Measurements from ENCODE around the gene OPN1LW.
A peak's percentile ranks its signal among the peaks of the same experiment; 100 is the strongest.
"Not testable (repeated sequence)": the region's sequence is repeated elsewhere in the genome, so short reads cannot be mapped to it uniquely, and the experiment has no call there.

The OPN1LW gene

DNA sequence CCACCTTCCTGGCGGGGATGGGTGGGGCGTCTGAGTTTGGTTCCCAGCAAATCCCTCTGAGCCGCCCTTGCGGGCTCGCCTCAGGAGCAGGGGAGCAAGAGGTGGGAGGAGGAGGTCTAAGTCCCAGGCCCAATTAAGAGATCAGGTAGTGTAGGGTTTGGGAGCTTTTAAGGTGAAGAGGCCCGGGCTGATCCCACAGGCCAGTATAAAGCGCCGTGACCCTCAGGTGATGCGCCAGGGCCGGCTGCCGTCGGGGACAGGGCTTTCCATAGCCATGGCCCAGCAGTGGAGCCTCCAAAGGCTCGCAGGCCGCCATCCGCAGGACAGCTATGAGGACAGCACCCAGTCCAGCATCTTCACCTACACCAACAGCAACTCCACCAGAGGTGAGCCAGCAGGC is at the start of gene OPN1LW:
Gene OPN1LW (plus strand): TSS at position 234 of the 400 bp plus-strand sequence. CDS start 41 bp downstream, at position 275.
- DNase-seq, result not testable (repeated sequence)

DNA sequence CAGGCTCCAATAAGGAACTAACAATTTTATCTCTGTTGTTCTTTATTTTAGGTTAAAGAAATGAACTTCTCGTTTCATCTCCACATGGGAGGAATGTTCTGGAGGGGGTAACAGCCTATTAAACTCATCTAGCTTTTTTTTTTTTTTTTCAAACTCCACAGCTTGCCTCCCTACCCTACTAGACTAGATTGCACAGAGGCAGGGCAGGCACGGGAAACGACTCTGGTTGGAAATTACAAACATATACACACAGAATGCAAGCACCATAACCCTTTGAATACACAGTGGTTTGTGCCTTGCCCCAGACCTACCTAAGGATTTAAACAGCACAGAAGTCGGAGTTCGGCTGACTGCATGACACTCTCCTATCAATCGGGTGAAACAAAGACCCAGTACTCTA is 49.2 kb upstream of the OPN1LW start:
- no peak for DNase-seq

DNA sequence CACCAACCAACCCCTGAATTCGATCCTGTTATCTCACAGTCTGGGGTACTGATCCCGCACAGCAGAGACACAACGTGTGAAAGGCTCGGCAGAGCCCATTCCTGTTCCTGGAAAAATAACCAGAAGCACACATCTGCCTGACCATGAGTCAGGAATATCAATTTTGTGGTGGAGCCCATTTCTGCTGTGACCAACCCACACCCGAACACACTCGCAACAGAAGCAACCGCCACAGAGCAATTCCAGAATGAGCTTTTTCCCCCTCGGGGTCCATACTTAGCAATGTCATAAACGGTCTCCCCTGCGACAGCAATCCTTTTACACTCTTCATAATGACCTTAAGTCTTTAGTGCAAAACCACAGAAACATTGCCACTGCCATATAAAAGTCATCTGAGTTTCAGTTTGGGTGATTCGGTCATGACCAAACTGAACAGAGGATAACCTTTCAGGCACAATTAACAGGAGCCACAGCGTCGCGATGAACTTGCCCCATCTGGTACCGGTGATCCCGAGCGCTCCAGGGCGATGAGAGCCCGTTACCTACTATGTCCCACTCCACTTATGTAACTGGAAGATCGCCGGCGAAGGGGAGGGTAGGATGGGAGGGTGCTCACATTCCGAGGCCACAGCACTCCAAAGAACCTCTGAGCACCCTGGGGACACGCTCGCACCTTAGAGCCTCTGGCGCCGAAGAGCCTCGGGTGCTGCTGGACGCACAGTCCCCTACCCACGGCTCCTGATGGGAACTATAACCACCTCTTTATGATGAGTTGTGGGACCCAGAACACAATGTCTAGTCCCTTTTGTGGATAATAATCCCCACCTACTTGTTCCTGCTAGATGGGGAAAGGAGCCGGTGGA is 47.7 kb upstream of the OPN1LW start:
- DNase-seq, result no peak

DNA sequence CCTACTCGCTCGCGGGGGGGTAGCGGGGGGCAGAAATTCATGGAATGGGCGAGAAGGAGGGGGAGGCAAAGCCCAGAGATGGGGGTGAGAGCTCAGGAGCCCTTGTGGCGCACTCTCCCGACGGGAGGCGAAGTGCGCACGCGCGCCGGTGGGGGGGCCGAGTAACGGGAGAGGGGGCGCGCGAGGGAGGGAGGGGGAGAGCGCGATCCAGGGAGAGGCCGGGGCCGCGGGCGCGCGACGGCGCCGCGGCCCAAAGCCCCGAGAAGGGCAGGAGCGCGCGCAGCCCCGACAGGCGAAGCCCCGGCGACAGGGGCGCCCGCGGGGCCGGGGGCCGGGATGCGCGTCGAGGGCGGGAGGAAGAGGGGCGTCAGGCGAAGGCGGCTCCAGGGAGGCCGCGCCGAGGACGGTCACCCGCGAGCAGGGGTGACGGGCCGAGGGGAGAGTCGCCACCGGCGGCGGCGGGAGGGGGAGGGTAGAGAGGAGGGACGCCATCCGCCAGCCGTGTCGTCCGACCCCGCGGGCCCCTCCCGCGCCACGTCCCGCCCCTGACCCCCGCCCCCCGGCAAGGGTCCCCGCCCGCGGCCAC is 46.9 kb upstream of the OPN1LW start:
- DNase-seq, result peak; percentile 20

DNA sequence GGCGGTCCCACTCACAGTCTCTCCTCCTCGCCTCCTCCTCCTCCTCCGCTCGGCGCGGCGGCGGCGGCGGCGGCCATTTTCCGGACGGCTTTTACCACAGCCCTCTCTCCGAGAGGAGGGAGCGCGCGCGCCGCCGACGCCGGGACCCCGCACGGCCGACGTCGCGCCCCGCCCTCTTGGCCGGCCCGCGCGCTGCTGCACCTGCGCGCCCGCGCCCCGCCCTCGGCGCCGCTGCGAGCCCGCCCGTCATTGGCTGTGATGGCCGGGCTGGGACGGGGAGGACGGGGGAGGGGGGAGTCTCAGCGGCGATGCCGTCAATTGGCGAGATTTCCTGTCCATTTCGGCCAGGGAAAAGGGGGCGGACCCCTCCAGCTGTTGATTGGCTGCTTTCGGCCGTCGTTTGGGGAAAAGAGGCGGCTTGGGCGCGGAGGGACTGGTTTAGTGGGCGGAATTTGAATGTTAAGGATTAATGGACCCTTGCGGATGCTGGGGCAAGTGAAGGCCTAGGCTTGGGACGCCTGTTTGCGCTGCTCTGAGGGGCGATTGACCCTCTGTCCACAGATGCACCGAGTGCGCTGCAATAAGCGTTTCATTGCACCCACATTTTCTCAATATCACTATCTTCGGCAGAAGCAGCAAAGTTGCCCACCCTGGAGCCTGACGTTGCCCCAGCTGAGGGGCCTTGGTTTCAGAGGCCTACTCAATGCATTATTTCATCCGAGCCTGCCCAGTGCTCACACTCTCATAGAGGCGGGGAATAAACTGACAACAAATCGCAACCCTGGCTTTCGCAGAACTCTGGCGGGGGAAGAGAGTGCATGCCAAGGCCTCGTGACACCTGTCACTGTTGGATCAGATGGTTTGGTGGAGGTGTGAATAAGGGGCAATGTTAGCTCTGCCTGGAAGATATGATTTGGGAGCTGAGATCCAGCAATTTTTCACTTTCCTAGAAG is 46.2 kb upstream of the OPN1LW start, which contains the start of gene MECP2:
Gene MECP2 (minus strand): TSS at position 129 of the 953 bp plus-strand sequence.
- DNase-seq, result peak; percentile 87

DNA sequence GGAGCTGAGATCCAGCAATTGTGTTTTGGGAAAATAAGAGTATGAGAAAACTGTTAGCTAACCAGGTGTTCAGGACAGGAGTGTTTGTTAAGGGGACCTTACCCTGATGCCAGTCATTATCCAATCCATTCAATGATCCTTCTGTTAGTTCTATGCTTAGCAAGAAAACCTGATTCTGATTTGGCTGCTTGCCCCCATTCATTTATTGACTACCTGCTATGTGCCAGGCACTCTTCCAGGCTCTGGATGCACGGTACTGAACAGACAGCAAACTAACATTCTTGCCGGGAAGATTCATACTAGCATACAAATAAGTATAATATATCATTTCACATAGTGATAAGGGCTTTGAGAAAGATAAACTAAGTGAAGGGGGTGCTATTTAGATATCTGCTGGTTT is 45.5 kb upstream of the OPN1LW start:
- peak; percentile 1 for DNase-seq

DNA sequence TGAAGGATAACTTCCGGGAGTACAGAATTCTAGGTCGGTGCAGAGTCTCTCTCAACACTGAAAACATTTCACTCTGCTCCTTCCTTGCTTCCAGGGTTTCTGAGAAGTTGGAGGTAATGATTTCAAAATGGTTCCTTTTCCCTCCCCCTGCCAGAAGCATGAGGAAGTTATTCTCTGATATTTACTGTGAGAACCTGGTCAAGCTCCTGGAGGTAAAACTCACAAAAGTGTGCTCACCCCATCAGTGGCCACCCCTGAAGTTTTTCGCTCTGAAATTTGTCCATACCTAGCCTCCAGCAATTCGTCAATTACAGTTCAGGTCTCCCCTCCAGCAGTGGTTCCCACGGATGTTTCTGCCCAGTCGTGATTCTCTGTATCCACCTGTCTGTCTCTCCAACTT is 30.3 kb upstream of the OPN1LW start:
- no peak for DNase-seq

DNA sequence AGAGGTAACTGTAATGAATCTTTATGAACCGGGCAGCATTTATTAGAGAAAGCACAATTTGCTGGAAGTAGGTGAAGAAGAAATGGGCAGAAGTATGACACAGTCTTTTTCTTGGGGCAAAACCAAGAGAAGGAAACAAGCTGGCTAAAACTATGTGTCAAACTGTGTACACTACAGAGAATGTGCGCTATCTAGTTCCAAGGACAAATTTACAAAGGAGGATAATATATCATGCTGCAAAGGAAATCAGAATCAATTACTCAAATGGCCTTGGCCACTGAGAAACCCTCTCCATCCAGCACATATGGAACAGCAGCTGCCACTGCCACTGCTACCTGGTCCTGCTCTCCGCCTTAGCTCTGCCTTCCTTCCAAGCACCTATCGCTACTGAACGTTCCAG is 29.4 kb upstream of the OPN1LW start:
- no peak for DNase-seq

DNA sequence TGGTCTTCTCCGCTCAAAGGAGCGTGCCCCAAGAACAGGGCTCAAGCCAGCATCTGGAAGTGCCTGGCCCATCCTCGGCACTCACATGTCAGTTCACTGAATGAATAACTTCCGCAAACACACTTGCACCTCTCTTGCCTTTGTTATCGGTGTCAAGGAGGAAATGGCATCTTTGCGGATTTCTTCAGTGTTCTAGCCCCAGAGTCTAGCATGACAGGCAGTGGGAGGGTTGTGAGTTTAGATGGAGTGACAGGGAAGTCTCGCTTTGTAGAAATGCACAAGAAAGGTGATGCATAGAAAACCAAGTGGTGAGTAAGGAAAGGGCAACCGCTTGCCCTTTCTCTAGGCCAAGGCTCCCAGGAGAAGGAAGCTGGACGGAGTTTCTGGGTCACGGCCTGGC is 29.0 kb upstream of the OPN1LW start:
- no peak for DNase-seq

DNA sequence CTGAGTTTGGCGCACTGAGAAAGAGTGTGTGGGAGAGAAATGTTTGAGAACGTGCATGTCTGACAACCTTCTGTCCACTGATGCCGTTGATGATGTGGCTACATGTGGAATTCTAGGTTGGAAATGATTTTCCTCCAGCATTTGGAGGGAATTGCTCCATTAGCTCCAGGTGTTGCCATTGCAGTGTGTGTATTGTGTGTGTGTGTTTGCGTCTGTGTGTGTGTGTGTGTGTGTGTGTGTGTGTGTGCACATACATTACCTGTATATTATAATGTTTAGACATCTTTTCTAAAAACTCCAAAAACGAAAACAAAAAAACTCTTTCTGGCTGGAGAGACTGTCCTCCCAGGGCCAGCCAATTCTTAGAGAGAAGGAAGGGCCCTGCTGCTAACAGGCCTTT is 28.3 kb upstream of the OPN1LW start:
- no peak for DNase-seq

DNA sequence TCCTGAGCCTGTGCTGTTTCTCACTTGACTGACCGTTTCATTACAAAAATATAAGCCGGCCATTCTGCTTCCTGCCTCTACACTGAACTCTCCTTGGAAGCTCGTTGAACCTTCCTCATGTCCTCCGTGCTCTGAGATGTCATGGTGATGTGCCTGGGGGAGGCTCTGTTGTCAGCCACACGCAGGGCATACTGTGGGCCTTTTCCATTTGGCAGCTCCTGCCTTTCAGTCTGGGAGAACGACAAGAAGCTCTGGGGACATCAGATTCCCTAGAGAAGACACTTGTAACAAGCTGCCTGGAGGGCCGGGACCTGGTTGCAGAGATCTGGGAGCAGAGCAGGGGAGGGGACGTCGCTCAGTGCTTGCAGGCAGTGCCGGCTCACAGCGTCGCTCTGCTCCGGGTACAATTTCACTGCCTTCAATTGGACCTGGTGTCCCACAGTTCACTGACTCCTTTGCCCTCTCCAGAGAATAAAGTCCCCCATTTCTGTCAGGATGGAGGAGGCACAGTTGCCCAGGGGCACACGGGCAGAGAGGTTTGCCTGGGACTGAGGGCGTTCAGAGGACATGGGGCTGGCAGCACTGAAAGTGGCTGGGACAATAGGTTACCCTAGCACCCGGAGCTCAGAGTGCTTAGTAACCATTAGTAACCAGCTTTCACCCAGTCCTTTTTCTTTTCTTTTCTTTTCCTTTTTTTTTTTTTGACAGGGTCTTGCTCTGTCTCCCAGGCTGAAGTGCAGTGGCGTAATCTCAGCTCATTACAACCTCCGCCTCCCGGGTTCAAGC is 27.4 kb upstream of the OPN1LW start:
- no peak for DNase-seq

DNA sequence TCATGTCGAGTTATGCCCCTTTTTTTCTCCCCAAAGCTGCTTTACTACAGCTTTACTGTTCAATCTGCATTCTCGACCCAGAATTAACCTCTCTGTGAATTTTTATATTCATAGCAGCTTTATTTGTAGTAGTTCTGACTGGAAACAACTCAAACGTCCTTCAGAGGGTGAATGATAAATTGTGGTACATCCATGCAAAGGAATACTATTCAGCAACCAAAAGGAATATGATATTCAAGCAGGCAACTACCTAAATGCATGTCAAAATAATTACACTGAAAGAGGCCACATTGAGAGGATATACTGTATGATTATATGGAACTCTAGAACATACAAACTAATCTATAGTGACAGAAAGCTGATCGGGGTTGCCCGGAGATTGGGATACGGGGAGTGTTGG is 26.5 kb upstream of the OPN1LW start:
- DNase-seq, result no peak

DNA sequence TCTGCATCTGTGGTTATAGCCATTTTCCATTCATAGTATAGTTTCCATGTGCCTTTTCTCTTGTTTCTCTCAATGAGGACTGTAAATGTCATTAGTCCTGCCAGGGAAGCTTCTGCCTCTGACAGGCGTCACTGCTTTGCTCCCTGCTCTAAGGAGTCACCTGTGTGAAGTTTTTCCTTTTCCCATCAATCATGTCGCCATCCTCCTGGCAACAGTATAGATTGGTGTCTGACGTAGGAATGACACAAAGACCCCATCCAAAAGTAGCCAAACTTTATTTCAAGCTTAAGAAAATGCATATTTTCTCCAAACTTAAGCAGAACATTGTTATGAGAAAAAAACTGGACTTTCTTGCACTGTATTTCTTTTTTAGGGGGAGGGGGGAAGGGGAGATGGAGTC is 23.5 kb upstream of the OPN1LW start:
- no peak for DNase-seq

DNA sequence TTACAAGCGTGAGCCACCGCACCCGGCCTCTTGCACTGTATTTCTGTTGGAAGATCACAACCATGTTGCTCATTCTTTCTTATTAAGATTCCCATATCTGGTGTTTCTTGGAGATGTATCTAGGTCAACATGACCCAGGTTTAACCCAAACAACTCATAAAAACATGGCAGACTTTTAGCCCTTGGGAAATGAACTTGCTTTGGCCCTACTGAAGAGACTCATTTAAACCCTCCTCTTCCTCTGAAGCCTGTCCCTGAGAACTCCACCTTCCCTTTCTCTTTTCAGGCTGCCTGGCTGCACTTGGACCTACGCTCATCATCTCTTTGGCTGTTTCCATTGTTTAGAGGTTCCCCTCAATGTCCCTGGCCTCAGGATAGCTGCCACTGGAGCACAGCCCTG is 22.8 kb upstream of the OPN1LW start:
- no peak for DNase-seq

DNA sequence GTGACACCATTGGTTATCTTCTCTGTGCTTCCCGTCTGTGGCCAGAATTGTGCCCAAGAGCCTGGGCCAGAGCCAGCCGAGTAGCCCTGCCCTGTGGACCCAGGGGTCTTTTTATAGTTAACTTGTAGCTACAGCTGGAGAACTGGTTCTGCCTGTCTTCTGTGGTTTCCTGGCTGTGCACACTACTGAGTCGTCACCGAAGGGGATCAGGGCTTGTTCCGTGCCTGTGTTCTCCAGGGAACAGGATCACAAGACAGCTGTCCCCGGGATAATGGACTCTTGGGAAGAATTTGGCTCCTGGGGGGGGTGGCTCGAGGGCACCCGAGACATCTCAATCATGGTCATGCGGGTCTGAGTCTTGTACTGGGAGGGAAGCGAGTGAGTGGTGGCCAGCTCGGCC is 22.1 kb upstream of the OPN1LW start:
- no peak for DNase-seq

DNA sequence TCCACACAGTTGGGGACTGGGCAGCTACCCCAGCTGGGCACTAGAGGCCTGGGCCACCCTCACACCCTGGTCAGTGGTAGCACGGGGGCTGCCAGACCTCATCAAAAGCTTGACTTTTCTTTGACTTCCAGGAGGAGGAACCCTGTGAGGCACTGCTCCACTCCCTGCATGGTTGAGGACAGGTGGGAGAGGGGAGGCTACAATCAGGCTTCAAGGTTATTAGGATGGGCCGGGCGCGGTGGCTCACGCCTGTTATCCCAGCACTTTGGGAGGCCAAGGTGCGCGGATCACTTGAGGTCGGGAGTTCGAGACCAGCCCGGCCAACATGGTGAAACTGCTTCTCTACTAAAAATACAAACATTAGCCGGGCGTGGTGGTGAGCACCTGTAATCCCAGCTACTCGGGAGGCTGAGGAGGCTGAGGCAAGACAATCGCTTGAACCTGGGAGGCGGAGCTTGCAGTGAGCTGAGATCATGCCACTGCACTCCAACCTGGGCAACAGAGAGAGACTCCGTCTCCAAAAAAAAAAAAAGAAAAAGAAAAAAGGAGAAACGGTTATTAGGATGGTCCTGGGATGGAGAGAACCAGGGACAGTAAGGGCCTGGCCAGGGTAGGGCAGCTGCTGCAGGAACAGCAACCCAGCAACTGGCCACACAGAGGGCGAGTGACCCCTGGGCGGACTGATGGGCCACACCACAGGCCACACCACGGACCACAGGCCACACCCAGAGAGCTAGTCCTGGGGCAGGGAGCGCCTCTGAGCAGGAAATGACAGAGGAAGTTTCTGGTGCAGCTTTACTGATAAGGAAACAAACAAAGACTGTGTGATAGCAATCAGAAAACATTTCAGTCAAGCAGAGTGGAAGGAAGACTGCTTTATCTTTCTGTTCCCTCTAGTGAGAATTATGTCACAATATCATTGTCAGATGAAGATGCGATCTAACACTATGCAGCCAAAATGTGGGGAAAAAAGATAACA is 20.5 kb upstream of the OPN1LW start:
- no peak for DNase-seq

DNA sequence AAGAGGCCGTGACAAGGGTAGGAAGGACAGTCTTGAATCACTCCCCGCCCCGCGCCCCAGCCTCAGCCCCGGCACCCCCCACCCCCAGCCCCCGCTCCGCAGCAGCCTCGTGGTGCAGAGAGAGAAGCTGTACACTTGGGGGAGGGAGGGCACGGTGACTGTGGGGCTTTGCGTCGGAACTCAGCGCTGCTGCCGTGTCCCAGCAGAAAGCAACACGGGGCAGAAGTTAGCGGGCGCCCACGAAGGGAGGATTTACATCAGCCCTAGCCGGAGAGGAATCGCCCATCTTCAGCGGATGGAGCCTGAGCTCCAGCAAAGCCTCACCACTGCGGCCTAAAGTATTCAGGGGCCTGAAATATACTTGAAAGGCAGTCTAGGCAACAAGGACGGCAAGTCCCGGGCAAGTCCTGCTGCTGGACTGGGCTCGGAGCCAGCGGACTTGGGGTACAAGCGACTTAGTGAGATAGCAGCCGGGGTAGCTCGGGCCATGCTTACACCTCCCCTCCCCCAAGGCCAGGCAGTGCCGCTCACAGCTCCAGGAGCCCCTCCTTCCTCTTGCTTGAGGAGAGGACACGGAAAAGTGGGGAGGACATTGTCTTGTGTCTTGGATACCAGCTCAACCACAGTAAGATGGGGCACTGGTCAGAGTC is 18.5 kb upstream of the OPN1LW start:
- no peak for DNase-seq

DNA sequence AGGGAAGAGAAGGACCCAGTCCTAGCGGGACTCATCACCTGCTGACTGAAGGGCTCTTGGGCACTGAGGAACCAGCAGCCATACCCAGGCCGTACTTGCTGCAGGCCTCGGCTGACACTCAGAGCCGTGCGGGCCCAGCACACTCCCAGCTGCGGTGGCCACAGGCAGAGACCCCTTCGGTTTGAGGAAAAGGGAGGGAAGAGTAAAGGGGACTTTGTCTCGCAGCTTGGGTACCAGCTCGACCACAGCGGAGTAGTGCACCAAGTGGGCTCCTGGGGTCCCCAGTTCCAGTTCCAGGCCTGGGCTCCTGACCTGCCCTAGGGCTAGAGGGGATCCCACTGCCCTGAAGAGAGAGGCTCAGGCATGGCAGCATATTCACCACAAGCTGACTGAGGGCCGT is 17.9 kb upstream of the OPN1LW start:
- no peak for DNase-seq

DNA sequence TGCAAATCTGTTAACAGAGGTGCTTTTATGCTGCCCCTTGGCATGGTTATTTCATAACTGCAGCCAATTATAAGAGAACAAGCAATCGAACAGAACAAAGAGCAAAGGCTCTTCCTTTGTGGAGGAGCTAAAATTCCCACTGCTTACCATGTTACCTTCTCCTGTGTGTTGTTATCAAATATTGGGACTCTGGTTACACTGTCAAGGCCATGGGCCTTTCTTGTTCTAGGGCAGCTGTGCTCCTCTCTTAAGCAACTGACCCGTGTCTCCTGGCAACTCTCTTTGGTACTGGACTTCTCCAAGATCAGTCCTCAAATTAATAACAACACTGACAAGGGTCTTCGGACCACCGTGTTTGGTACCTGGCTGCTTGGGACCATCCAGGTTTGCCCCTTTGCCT is 12.1 kb upstream of the OPN1LW start:
- DNase-seq, result no peak

DNA sequence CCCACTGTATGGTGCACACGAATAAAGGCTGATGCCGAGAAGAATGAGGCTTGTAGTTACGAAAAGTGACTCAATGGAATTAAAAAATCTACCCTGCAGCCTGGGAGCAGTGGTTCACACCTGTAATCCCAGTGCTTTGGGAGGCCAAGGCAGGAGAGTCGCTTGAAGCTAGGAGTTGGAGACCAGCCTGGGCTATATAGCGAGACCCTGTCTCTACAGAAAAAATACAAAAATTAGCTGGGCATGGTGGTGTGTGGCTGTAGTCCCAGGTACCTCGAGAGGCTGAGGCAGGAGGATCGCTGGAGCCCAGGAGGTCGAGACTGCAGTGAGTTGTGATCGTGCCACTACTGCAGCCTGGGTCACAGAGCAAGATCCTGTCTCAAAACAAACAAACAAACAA is 11.7 kb upstream of the OPN1LW start:
- no peak for DNase-seq
